Adrenal gland (tissue), 12 donors: ENCODE results near the gene TOM1L1. TPM values are rescaled to one million over a fixed set of nuclear protein-coding genes. Genes with fewer than 3 reads are reported as not detected.

Source experiments
- DNase-seq, 7 donors: peaks; one replicate each; pipeline ENCODE4 v3.0.0-alpha.2; 2019 to 2020
- H3K27ac ChIP-seq, 5 donors: fragments of 200-600 bp; sonication (generic) in 4 of 5; 1 replicate in 3 of 5; 2 replicates in 2 of 5; pipeline versions ENCODE4 v1.5.1 to v1.8.0; 2016 to 2020; ENCODE audit warnings: mild to moderate bottlenecking in 1 of 5
- H3K27me3 ChIP-seq: fragments of 200-600 bp; 2 replicates; pipeline ENCODE4 v1.8.0; 2021
- H3K36me3 ChIP-seq, 2 donors: fragments of 200-600 bp; replicated peaks in 1 of 2; 1 replicate in 1 of 2; 2 replicates in 1 of 2; pipeline versions ENCODE4 v1.5.1 to v1.8.0; 2018 to 2022
- H3K4me1 ChIP-seq, 2 donors: fragments of 200-600 bp; replicated peaks in 1 of 2; 1 replicate in 1 of 2; 2 replicates in 1 of 2; pipeline versions ENCODE4 v1.5.1 to v1.8.0; 2018 to 2021
- H3K4me3 ChIP-seq, 4 donors: fragments of 200-600 bp; sonication (generic) in 3 of 4; one replicate each; pipeline ENCODE4 v1.5.1; 2016 to 2018
- H3K9me3 ChIP-seq, 3 donors: fragments of 200-600 bp; sonication (generic) in 1 of 3; replicated peaks in 1 of 3; 1 replicate in 2 of 3; 2 replicates in 1 of 3; pipeline versions ENCODE4 v1.5.1 to v1.8.0; 2016 to 2021
- POLR2A ChIP-seq, 2 donors: fragments of 450-650 bp; IDR thresholded peaks; one replicate each; pipeline ENCODE4 v1.6.1; 2017; ENCODE audit warnings: antibody characterized with exemption in 2 of 2, mild to moderate bottlenecking in 2 of 2, moderate library complexity in 1 of 2
- WGBS, 4 donors: extraction: QIAGEN DNeasy Blood & Tissue Kit in 2 of 4; methylation state at CpG; one replicate each; pipeline versions ENCODE4 v1.1.5 to v1.1.7; 2013 to 2017; 5-methylcytosine and 5-hydroxymethylcytosine counted together
- intact Hi-C, 2 donors: fragments of 100-400 bp; cut with DNase I; formaldehyde crosslinking; loops; one replicate each; pipeline versions ENCODE4 v1.14.1 to v1.15.0; 2022 to 2023
- polyA plus RNA-seq, 3 donors: library from polyadenylated mRNA; stranded (reverse); fragments of 200-250 nt in 2 of 3; fragments of 350-450 nt in 1 of 3; fragmentation: Illumina TruSeq in 1 of 3; extraction: RNeasy Lipid Tissue Mini Kit (QIAGEN cat#74804) in 1 of 3; gene quantifications; one replicate each; pipeline ENCODE4 v1.2.3, GENCODE V29; 2013 to 2014
- total RNA-seq, 9 donors: library from RNA; depleted of rRNA in 4 of 9; stranded (reverse); fragments of >200 nt in 4 of 9; fragments of 120-200 nt in 1 of 9; fragmentation: NEBNext Ultra II Directional in 1 of 9; extraction: Animal tissue kit (Norgen Biotek cat#: 25700) in 1 of 9; gene quantifications; one replicate each; pipeline versions ENCODE4 v1.1.0 to v1.2.4, GENCODE V29; 2013 to 2023
- TF ChIP-seq, protein P1 (sequence below), 6 experiments: fragments of 450-650 bp in 4 of 6; fragments of 200-600 bp in 2 of 6; sonication (generic) in 1 of 6; IDR thresholded peaks; 1 replicate in 5 of 6; 2 replicates in 1 of 6; pipeline versions ENCODE4 v1.5.1 to v1.8.0; 2016 to 2021; ENCODE audit warnings: antibody characterized with exemption in 6 of 6, mild to moderate bottlenecking in 2 of 6, moderate library complexity in 1 of 6
- donor health status: healthy with polysubstance abuse.
- donor health status: Bipolar disorder and iron deficiency.
- donor health status: DM: yes; HTN: yes; CAD: no.
- donor health status: DM: no; HTN: no; CAD: no.
- donor health status: DM: no; HTN: no; CAD: no.
- donor health status: DM: yes; HTN: yes; CAD: no.

TOM1L1 gene
- total and polyA plus RNA-seq, 12 donors = 8.1 to 44.0 (median 31.9) TPM

DNA sequence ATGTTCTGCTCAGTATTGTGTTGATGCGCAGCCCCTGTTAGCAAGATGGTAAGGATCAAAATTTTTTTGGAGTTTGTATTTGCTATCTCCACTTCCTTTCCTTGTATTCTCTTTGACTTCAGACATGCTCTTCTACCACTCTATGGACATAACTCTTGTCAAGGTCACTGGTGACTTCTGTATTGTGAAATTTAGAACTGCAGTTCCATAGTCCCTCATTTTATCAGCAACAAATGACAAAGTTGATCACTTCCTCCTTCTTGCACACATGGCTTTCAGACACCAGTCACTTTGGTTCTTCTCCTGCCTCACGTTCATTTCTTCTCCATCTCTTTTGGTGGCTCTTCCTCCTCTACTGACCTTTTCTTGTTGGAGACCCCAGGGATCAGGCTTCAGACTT is 46.7 kb downstream of the TOM1L1 start:
- Histone ChIP-seq H3K27ac (no peak overlapping the region), H3K4me3 (no peak overlapping the region), H3K9me3 (no peaks in the 10 kb centered on the region), H3K4me1 (no peaks in the 10 kb centered on the region), H3K27me3 (no peaks in the 10 kb centered on the region), H3K36me3 (no peaks in the 10 kb centered on the region)
- DNase-seq = no peak
- TF ChIP-seq POLR2A (IDR thresholded peaks at IDR 0.05) = no peak
- TF ChIP-seq, protein P1, sequence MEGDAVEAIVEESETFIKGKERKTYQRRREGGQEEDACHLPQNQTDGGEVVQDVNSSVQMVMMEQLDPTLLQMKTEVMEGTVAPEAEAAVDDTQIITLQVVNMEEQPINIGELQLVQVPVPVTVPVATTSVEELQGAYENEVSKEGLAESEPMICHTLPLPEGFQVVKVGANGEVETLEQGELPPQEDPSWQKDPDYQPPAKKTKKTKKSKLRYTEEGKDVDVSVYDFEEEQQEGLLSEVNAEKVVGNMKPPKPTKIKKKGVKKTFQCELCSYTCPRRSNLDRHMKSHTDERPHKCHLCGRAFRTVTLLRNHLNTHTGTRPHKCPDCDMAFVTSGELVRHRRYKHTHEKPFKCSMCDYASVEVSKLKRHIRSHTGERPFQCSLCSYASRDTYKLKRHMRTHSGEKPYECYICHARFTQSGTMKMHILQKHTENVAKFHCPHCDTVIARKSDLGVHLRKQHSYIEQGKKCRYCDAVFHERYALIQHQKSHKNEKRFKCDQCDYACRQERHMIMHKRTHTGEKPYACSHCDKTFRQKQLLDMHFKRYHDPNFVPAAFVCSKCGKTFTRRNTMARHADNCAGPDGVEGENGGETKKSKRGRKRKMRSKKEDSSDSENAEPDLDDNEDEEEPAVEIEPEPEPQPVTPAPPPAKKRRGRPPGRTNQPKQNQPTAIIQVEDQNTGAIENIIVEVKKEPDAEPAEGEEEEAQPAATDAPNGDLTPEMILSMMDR (IDR thresholded peaks at IDR 0.05) = no peak
- intact Hi-C loops = no loop called here
- WGBS, 4 donors = 77 to 84% (median 81%) methylated on average over 2 of the region's 2 CpGs

DNA sequence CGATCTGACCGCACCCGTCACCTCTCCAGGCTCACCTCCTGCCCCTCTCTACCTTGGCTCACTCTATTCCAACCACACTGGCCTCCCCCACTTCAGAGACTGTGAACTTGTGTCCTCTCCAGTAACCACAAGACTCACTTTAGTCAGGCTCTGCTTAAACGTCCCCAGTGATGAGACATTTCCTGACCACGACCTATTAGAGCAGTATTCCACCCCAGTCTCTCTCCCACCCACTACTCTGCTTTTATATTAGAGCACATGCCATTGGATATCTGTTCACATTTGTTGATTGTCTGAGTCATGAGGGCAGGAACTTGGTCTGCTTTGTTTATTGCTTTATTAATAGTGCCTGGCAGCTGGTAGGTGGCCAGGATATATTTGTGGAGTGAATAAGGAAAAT is 47.7 kb downstream of the TOM1L1 start:
- no peak overlapping the region for H3K27ac ChIP-seq
- H3K4me1 ChIP-seq = no peaks in the 10 kb centered on the region
- WGBS, 4 donors = 69 to 83% (median 71%) methylated on average over 5 of the region's 5 CpGs
- intact Hi-C loops = no loop called here
- DNase-seq = no peak
- H3K4me3 ChIP-seq = no peak overlapping the region
- no peaks in the 10 kb centered on the region for H3K9me3 ChIP-seq
- no peaks in the 10 kb centered on the region for H3K27me3 ChIP-seq
- no peaks in the 10 kb centered on the region for H3K36me3 ChIP-seq
- TF ChIP-seq, protein P1 (IDR thresholded peaks at IDR 0.05) = no peak
- TF ChIP-seq POLR2A (IDR thresholded peaks at IDR 0.05) = no peak

DNA sequence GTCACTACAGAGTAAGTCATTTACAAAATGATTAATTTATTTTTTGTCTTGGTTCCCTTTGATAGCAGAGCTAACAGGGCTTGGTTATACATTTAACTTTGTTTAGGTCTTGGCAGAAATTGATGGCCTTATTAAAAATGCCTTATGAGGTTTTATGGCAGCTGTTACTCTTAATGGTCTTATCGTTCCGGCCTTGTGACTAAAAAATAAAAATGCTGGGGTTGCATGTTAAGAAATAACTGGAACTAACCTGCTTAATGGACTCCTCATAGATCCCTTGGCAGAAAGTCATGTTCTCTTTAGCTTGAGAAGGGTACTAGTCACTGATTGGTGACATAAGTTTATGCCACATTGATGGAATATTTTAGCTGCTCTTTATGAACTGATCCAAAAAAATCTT is 49.5 kb downstream of the TOM1L1 start:
- 89% methylated on average over 2 of the region's 2 CpGs for WGBS, 4 donors
- H3K4me3 ChIP-seq = no peak overlapping the region
- no peaks in the 10 kb centered on the region for H3K9me3 ChIP-seq
- H3K36me3 ChIP-seq = no peaks in the 10 kb centered on the region
- no peak overlapping the region for H3K27ac ChIP-seq
- intact Hi-C loops = no loop called here
- H3K27me3 ChIP-seq = no peaks in the 10 kb centered on the region
- TF ChIP-seq, protein P1 (IDR thresholded peaks at IDR 0.05) = no peak
- no peak for TF ChIP-seq POLR2A (IDR thresholded peaks at IDR 0.05)
- DNase-seq = no peak
- no peaks in the 10 kb centered on the region for H3K4me1 ChIP-seq

DNA sequence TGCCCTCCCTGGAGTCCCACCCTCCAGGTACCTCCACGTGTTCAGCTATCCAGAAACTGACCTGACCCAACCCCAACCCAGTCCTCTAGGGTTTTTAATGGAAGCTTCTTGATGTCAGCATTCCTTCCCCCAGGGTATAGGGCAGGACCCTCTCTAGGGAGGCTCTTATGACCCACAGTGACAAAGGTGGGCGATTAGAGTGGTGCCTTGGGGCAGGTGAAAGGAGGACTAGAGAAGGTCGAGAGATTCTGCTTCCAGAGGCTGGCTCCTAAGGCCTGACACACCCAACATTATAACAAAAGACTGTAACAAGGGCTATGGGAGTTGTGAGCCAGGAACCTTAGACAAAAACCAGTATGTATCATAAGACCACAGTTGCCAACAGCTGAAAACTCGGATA is 50.6 kb downstream of the TOM1L1 start:
- Histone ChIP-seq H3K4me1 (no peaks in the 10 kb centered on the region), H3K9me3 (no peaks in the 10 kb centered on the region), H3K4me3 (no peak overlapping the region), H3K36me3 (no peaks in the 10 kb centered on the region), H3K27me3 (no peaks in the 10 kb centered on the region), H3K27ac (no peak overlapping the region)
- TF ChIP-seq POLR2A (IDR thresholded peaks at IDR 0.05) = no peak
- TF ChIP-seq, protein P1 (IDR thresholded peaks at IDR 0.05) = no peak
- intact Hi-C loops = no loop called here
- WGBS, 4 donors = 72 to 86% (median 81%) methylated on average over 4 of the region's 4 CpGs
- no peak for DNase-seq
